Fibroblast of lung (primary cell): Measurements from ENCODE around the gene MTMR3.

Experiments
- EZH2 ChIP-seq: IDR thresholded peaks from 2 replicates; pipeline ENCODE4 v1.5.1; 2012; ENCODE audit warnings: low read length, control low read depth, mild to moderate bottlenecking; ENCODE audit errors: missing control alignments
- TF ChIP-seq, protein P1 (sequence below), 2 donors: IDR thresholded peaks in 1 of 2; conservative IDR thresholded peaks in 1 of 2; 1 replicate in 1 of 2; 2 replicates in 1 of 2; pipeline ENCODE4 v1.5.1; 2011 to 2012; ENCODE audit warnings: low read length in 2 of 2, control low read depth in 1 of 2, inconsistent platforms in 1 of 2, low read depth in 1 of 2, mild to moderate bottlenecking in 1 of 2

DNA sequence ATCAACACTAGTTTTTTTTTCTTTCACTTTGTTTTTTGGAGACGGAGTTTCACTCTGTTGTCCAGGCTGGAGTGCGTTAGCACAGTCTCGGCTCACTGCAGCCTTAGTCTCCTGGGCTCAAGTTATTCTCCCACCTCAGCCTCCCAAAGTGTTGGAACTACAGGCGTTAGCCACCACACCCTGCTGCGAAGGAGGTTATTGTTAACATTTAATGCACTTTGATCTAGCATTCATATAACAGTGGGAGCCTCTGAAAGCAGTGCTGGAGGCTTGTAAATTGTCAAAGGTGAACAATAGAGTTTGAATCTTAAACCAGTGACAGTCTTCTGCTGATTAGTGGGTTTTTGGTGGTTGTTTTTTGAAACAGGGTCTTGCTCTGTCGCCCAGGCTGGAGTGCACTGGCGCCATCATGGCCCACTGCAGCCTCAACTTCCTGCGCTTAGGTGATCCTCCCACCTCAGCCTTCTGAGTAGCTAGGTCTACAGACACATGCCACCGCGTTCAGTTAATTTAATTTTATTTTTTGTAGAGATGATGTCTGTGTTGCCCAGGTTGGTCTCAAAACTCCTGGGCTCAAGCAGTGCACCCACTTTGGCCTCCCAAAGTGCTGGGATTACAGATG, 100.4 kb downstream of the MTMR3 start:
- TF ChIP-seq, protein P1, sequence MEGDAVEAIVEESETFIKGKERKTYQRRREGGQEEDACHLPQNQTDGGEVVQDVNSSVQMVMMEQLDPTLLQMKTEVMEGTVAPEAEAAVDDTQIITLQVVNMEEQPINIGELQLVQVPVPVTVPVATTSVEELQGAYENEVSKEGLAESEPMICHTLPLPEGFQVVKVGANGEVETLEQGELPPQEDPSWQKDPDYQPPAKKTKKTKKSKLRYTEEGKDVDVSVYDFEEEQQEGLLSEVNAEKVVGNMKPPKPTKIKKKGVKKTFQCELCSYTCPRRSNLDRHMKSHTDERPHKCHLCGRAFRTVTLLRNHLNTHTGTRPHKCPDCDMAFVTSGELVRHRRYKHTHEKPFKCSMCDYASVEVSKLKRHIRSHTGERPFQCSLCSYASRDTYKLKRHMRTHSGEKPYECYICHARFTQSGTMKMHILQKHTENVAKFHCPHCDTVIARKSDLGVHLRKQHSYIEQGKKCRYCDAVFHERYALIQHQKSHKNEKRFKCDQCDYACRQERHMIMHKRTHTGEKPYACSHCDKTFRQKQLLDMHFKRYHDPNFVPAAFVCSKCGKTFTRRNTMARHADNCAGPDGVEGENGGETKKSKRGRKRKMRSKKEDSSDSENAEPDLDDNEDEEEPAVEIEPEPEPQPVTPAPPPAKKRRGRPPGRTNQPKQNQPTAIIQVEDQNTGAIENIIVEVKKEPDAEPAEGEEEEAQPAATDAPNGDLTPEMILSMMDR (conservative IDR thresholded peaks at IDR 0.05 in 1 of 2, IDR thresholded peaks at IDR 0.05 in 1 of 2; ENCODE audit: low read depth in 1 of 2, low read length in 2 of 2) = no peak
- no peak for TF ChIP-seq EZH2
